Measurements from ENCODE around the gene RIMKLA. TPM values are rescaled to one million over a fixed set of nuclear protein-coding genes. Genes with fewer than 3 reads are reported as not detected.

Gene RIMKLA
- total RNA-seq, 1 donor from 2014 or later = 0.49 TPM

- no peak for ATAC-seq
- intact Hi-C loops (cut with DNase I) = no loop called here
- no peak for DNase-seq (ENCODE audit: low spot score)
Observed at GRCh38 chr1:42369471-42369870, 11.1 kb upstream of the RIMKLA start.

- DNase-seq (ENCODE audit: low spot score) = no peak
- ATAC-seq = no peak
- intact Hi-C loops (cut with DNase I) = no loop called here
Observed at GRCh38 chr1:42370876-42371549, 9.6 kb upstream of the RIMKLA start.

GRCh38 chr1:42372796-42373195 lies 7.8 kb upstream of the RIMKLA start:
- intact Hi-C loops (cut with DNase I) = no loop called here
- DNase-seq (ENCODE audit: low spot score) (no peak), ATAC-seq (no peak)

GRCh38 chr1:42379794-42380585 lies 602 bp upstream of the RIMKLA start:
- DNase-seq (ENCODE audit: low spot score) (no peak), ATAC-seq (no peak)
- intact Hi-C loops (cut with DNase I) = no loop called here

GRCh38 chr1:42381280-42381673 lies 685 bp downstream of the RIMKLA start:
- DNase-seq (ENCODE audit: low spot score) = no peak
- ATAC-seq = no peak
- intact Hi-C loops (cut with DNase I) = no loop called here

- ATAC-seq (no peak), DNase-seq (ENCODE audit: low spot score) (no peak)
- intact Hi-C loops (cut with DNase I) = no loop called here
Observed at GRCh38 chr1:42385283-42385682, 4.7 kb downstream of the RIMKLA start.

- DNase-seq (ENCODE audit: low spot score) (no peak), ATAC-seq (no peak)
- intact Hi-C loops (cut with DNase I) = no loop called here
Observed at GRCh38 chr1:42386051-42386450, 5.5 kb downstream of the RIMKLA start.

GRCh38 chr1:42392255-42392654 lies 11.7 kb downstream of the RIMKLA start:
- DNase-seq (ENCODE audit: low spot score) (no peak), ATAC-seq (no peak)
- intact Hi-C loops (cut with DNase I) = no loop called here

GRCh38 chr1:42392967-42393848 lies 12.6 kb downstream of the RIMKLA start:
- DNase-seq (ENCODE audit: low spot score) (no peak), ATAC-seq (no peak)
- intact Hi-C loops (cut with DNase I) = no loop called here

- intact Hi-C loops (cut with DNase I) = no loop called here
- DNase-seq (ENCODE audit: low spot score) (no peak), ATAC-seq (no peak)
Observed at GRCh38 chr1:42399315-42400100, 18.9 kb downstream of the RIMKLA start.

GRCh38 chr1:42403880-42404400 lies 23.3 kb downstream of the RIMKLA start:
- intact Hi-C loops (cut with DNase I) = no loop called here
- no peak for DNase-seq (ENCODE audit: low spot score)
- ATAC-seq = no peak

GRCh38 chr1:42414551-42415496 lies 34.2 kb downstream of the RIMKLA start:
- no peak for ATAC-seq
- DNase-seq (ENCODE audit: low spot score) = no peak
- intact Hi-C loops (cut with DNase I) = no loop called here

GRCh38 chr1:42417166-42417565 lies 36.6 kb downstream of the RIMKLA start:
- ATAC-seq = no peak
- intact Hi-C loops (cut with DNase I) = no loop called here
- no peak for DNase-seq (ENCODE audit: low spot score)

GRCh38 chr1:42418516-42418915 lies 37.9 kb downstream of the RIMKLA start:
- intact Hi-C loops (cut with DNase I) = no loop called here
- DNase-seq (ENCODE audit: low spot score) = no peak
- ATAC-seq = no peak

- intact Hi-C loops (cut with DNase I) = no loop called here
- no peak for DNase-seq (ENCODE audit: low spot score)
- ATAC-seq = peak; percentile 58
Observed at GRCh38 chr1:42419126-42419821, 38.7 kb downstream of the RIMKLA start.

GRCh38 chr1:42420121-42420520 lies 39.5 kb downstream of the RIMKLA start:
- ATAC-seq = no peak
- no peak for DNase-seq (ENCODE audit: low spot score)
- intact Hi-C loops (cut with DNase I) = no loop called here

- DNase-seq (ENCODE audit: low spot score) (no peak), ATAC-seq (peak; percentile 71)
- intact Hi-C loops (cut with DNase I) = no loop called here
Observed at GRCh38 chr1:42420911-42421585, 40.5 kb downstream of the RIMKLA start.
